HCT116 (cell line): ENCODE measurements around the gene MCFD2. TPM values are rescaled to one million over a fixed set of nuclear protein-coding genes. Genes with fewer than 3 reads are reported as not detected.

Experiments
- ATAC-seq: fragments of 200-7000 bp; cut with Tn5 transposase; 2 replicates; pipeline ENCODE4 v1.9.1; 2020; ENCODE audit warnings: mild to moderate bottlenecking, moderate library complexity
- BruUV-seq: library from RNA; stranded (reverse); fragments of 400-500 nt; replicated peaks from 2 replicates; lab custom pipeline; 2021; lab: Mats Ljungman, UMichigan
- CTCF ChIA-PET: fragments of 300-600 bp; sonication (Branson Sonifier 250); formaldehyde crosslinking; loops from one replicate; lab custom pipeline; 2021; ENCODE audit warnings: antibody characterized with exemption; lab: Charles Lee
- POLR2A ChIA-PET: fragments of 300-600, 350-600 bp; sonication (Branson Sonifier 250); formaldehyde crosslinking; loops from one replicate; lab custom pipeline; 2021; ENCODE audit warnings: antibody characterized with exemption; lab: Charles Lee
- RAD21 ChIA-PET, 2 experiments: fragments of 300-600 bp; sonication (Branson Sonifier 250); formaldehyde crosslinking; loops; one replicate each; lab custom pipeline; 2023; ENCODE audit warnings: low total read pairs in 2 of 2; ENCODE audit not compliant: uncharacterized antibody in 2 of 2, unreplicated experiment in 2 of 2, low non-redundant PET in 1 of 2; lab: Charles Lee
- DNase-seq: peaks from one replicate; pipeline ENCODE4 v3.0.0-alpha.2; 2010; ENCODE audit warnings: low read depth, low spot score
- H2AFZ ChIP-seq: fragments of 200-600 bp; shearing (Covaris generic), sonication (generic); 2 replicates; pipeline ENCODE4 v1.6.1; 2017; ENCODE audit warnings: low read depth, mixed run types, mixed read lengths, antibody characterized with exemption, low read length; ENCODE audit not compliant: poor library complexity, severe bottlenecking
- H3K27ac ChIP-seq: 2 replicates; pipeline ENCODE4 v1.5.1; 2012; ENCODE audit warnings: low read depth, low read length
- H3K27me3 ChIP-seq: fragments of 200-600 bp; sonication (generic); 2 replicates; pipeline ENCODE4 v1.6.1; 2016; ENCODE audit warnings: mixed run types, low read length, mixed read lengths; ENCODE audit not compliant: insufficient read depth
- H3K36me3 ChIP-seq, 2 experiments: fragments of 200-500 bp in 1 of 2; fragments of 200-600 bp in 1 of 2; sonication (Bioruptor generic) in 1 of 2; sonication (generic) in 1 of 2; 2 replicates each; pipeline versions ENCODE4 v1.5.1 to v1.6.1; 2014 to 2016; ENCODE audit warnings: low read length in 2 of 2, inconsistent platforms in 1 of 2, mixed read lengths in 1 of 2, mixed run types in 1 of 2; ENCODE audit not compliant: insufficient read depth in 2 of 2, control insufficient read depth in 1 of 2
- H3K4me1 ChIP-seq, 2 experiments: fragments of 200-600 bp in 1 of 2; sonication (generic) in 1 of 2; 2 replicates each; pipeline versions ENCODE4 v1.5.1 to v1.6.1; 2012 to 2017; ENCODE audit warnings: low read length in 2 of 2, inconsistent platforms in 1 of 2, mild to moderate bottlenecking in 1 of 2, mixed read lengths in 1 of 2, mixed run types in 1 of 2, moderate library complexity in 1 of 2; ENCODE audit not compliant: insufficient read depth in 2 of 2, control insufficient read depth in 1 of 2
- H3K4me2 ChIP-seq: fragments of 200-600 bp; sonication (generic); 2 replicates; pipeline ENCODE4 v1.6.1; 2017; ENCODE audit warnings: mixed run types, low read length, mixed read lengths
- H3K4me3 ChIP-seq, 2 experiments: fragments of 200-600 bp in 1 of 2; sonication (generic) in 1 of 2; replicated peaks in 1 of 2; 2 replicates each; pipeline ENCODE4 v1.5.1; 2011 to 2016; ENCODE audit warnings: low read length in 2 of 2, control low read depth in 1 of 2, low read depth in 1 of 2, mild to moderate bottlenecking in 1 of 2, mixed read lengths in 1 of 2, mixed run types in 1 of 2
- H3K79me2 ChIP-seq: fragments of 200-600 bp; sonication (generic); 2 replicates; pipeline ENCODE4 v1.6.1; 2017; ENCODE audit warnings: mild to moderate bottlenecking, mixed run types, low read length, moderate library complexity, mixed read lengths; ENCODE audit not compliant: insufficient read depth
- H3K9ac ChIP-seq: fragments of 200-600 bp; sonication (generic); 2 replicates; pipeline ENCODE4 v1.6.1; 2016; ENCODE audit warnings: low read length, mixed read lengths
- H3K9me2 ChIP-seq: fragments of 200-600 bp; sonication (generic), shearing (Covaris generic); 2 replicates; pipeline ENCODE4 v1.6.1; 2017; ENCODE audit warnings: mixed run types, mild to moderate bottlenecking, moderate library complexity; ENCODE audit not compliant: insufficient read depth
- H3K9me3 ChIP-seq, 2 experiments: fragments of 200-500 bp in 1 of 2; fragments of 200-600 bp in 1 of 2; sonication (Bioruptor generic) in 1 of 2; sonication (generic) in 1 of 2; 2 replicates each; pipeline ENCODE4 v1.6.1; 2014 to 2017; ENCODE audit warnings: low read length in 2 of 2, mixed read lengths in 2 of 2, inconsistent platforms in 1 of 2, low read depth in 1 of 2, mild to moderate bottlenecking in 1 of 2, mixed run types in 1 of 2, moderate library complexity in 1 of 2; ENCODE audit not compliant: control insufficient read depth in 1 of 2, insufficient read depth in 1 of 2
- H4K20me1 ChIP-seq: fragments of 200-600 bp; sonication (generic), shearing (Covaris generic); 2 replicates; pipeline ENCODE4 v1.6.1; 2017; ENCODE audit warnings: mixed run types, mild to moderate bottlenecking, moderate library complexity; ENCODE audit not compliant: insufficient read depth
- ATF3 ChIP-seq: IDR thresholded peaks from 2 replicates; pipeline ENCODE4 v1.6.1; 2012
- EZH2 ChIP-seq: fragments of 200-600 bp; sonication (generic); IDR thresholded peaks from 2 replicates; pipeline ENCODE4 v1.6.1; 2017; ENCODE audit warnings: antibody characterized with exemption, mixed run types
- JUND ChIP-seq: IDR thresholded peaks from 2 replicates; pipeline ENCODE4 v1.6.1; 2012
- MAX ChIP-seq: IDR thresholded peaks from 2 replicates; pipeline ENCODE4 v1.6.1; 2012
- POLR2A ChIP-seq: IDR thresholded peaks from 2 replicates; pipeline ENCODE4 v1.7.0; 2011; ENCODE audit warnings: borderline replicate concordance; ENCODE audit not compliant: insufficient read depth, insufficient read length; ENCODE audit errors: extremely low read depth
- POLR2AphosphoS5 ChIP-seq: IDR thresholded peaks from 2 replicates; pipeline ENCODE4 v1.6.1; 2011; ENCODE audit warnings: mild to moderate bottlenecking, low read depth, low read length, moderate library complexity
- RAD21 ChIP-seq: IDR thresholded peaks from 2 replicates; pipeline ENCODE4 v1.6.1; 2012; ENCODE audit warnings: low read depth, mild to moderate bottlenecking
- REST ChIP-seq: IDR thresholded peaks from 2 replicates; pipeline ENCODE4 v1.6.1; 2012; ENCODE audit warnings: low read depth
- TCF7L2 ChIP-seq: IDR thresholded peaks from 2 replicates; pipeline ENCODE4 v1.7.0; 2011; ENCODE audit warnings: borderline replicate concordance, inconsistent platforms; ENCODE audit not compliant: insufficient read depth, insufficient read length; ENCODE audit errors: extremely low read depth
- YY1 ChIP-seq: IDR thresholded peaks from 2 replicates; pipeline ENCODE4 v1.6.1; 2011; ENCODE audit warnings: low read length, low read depth, moderate library complexity, mild to moderate bottlenecking; ENCODE audit not compliant: insufficient replicate concordance; ENCODE audit errors: extremely low read depth
- ZFX ChIP-seq: fragments of 450-650 bp; IDR thresholded peaks from 2 replicates; pipeline ENCODE4 v1.6.1; 2017
- intact Hi-C: fragments of 100-400 bp; cut with micrococcal nuclease; formaldehyde crosslinking; loops from 2 replicates; pipeline ENCODE4 v1.10.0; 2022
- total RNA-seq: library from RNA; stranded (reverse); gene quantifications from one replicate; pipeline ENCODE4 v1.2.1, GENCODE V29; 2021; ENCODE audit not compliant: unreplicated experiment

The MCFD2 gene
- total RNA-seq, 1 experiment from 2014 or later: 73.9 TPM

- ChIA-PET RAD21 (no interaction called here), POLR2A (no interaction called here), CTCF (no interaction called here)
- Histone ChIP-seq H3K27me3 (no peaks in the 10 kb centered on the region), H3K9me2 (no peaks in the 10 kb centered on the region), H3K9ac (no peak overlapping the region), H3K4me3 (no peak overlapping the region), H3K79me2 (no peaks in the 10 kb centered on the region), H3K4me2 (no peak overlapping the region), H4K20me1 (no peaks in the 10 kb centered on the region), H2AFZ (no peak overlapping the region), H3K4me1 (peaks cover under 1 to 34% of the 10 kb centered on the region in 2 experiments; a peak in 3 of 4 replicates), H3K36me3 (no peaks in the 10 kb centered on the region), H3K27ac (no peak overlapping the region), H3K9me3 (peaks cover 0 to 18% of the 10 kb centered on the region in 2 experiments; a peak in 1 of 4 replicates)
- no peak for ATAC-seq
- TF ChIP-seq ZFX (no peak), POLR2A (no peak), JUND (no peak)
- DNase-seq: no peak
- BruUV-seq: no TSS peak
- intact Hi-C loops: no loop called here
Observed at GRCh38 chr2:46861916-46862315, 53.7 kb downstream of the MCFD2 start.

- H4K20me1 ChIP-seq: no peaks in the 10 kb centered on the region
- no peaks in the 10 kb centered on the region; the same call in 1 of the 2 replicates for H3K9me2 ChIP-seq
- no peak overlapping the region for H3K27ac ChIP-seq
- H3K36me3 ChIP-seq: no peaks in the 10 kb centered on the region
- no peaks in the 10 kb centered on the region for H3K27me3 ChIP-seq
- H3K79me2 ChIP-seq: no peaks in the 10 kb centered on the region
- ChIA-PET RAD21 (no interaction called here), CTCF (no interaction called here), POLR2A (no interaction called here)
- no peak overlapping the region for H3K4me2 ChIP-seq
- intact Hi-C loops: no loop called here
- H3K4me3 ChIP-seq: no peak overlapping the region
- H3K9me3 ChIP-seq: peaks cover 0 to 6% of the 10 kb centered on the region in 2 experiments; a peak in 1 of 4 replicates
- H3K4me1 ChIP-seq: peaks cover 24 to 43% of the 10 kb centered on the region in 2 experiments
- no peak for ATAC-seq
- H2AFZ ChIP-seq: no peak overlapping the region
- H3K9ac ChIP-seq: no peak overlapping the region
- BruUV-seq: no TSS peak
- TF ChIP-seq EZH2: no peak
- TF ChIP-seq ATF3: no peak
- TF ChIP-seq YY1: no peak
- no peak for TF ChIP-seq JUND
- no peak for TF ChIP-seq TCF7L2
- no peak for TF ChIP-seq RAD21
- TF ChIP-seq POLR2AphosphoS5: no peak
- TF ChIP-seq POLR2A: no peak
- TF ChIP-seq MAX: no peak
- TF ChIP-seq ZFX: no peak
- TF ChIP-seq REST: no peak
- TF ChIP-seq, all 23 proteins: peak for 0
- no peak for DNase-seq
Observed at GRCh38 chr2:46859482-46859881, 56.1 kb downstream of the MCFD2 start.
